ENCODE data around the gene RPL12.

GRCh38 chr9:127444921-127445850 lies 6.0 kb downstream of the RPL12 start:
- no peak for TF ChIP-seq POLR2A (IDR thresholded peaks at IDR 0.05)
- TF ChIP-seq CTCF (IDR thresholded peaks at IDR 0.05): no peak

Measured in tibial nerve (tissue), 3 donors.